ENCODE results near the gene VEGFC. TPM values are rescaled to one million over a fixed set of nuclear protein-coding genes. Genes with fewer than 3 reads are reported as not detected.

VEGFC gene
- polyA plus RNA-seq, 1 donor from 2014 or later = 0.63 TPM

GRCh38 chr4:176721459-176721858, 71.3 kb downstream of the VEGFC start:
- H3K4me2 ChIP-seq (ENCODE audit: low read length) = no peak overlapping the region
- H3F3A ChIP-seq (ENCODE audit: insufficient read depth, low read length, poor library complexity, severe bottlenecking) = no peaks in the 10 kb centered on the region
- H3K79me2 ChIP-seq (replicated peaks; ENCODE audit: insufficient read depth, low read length) = no peaks in the 10 kb centered on the region
- no peak overlapping the region for H3K9ac ChIP-seq (ENCODE audit: low read length)
- H4K20me1 ChIP-seq (ENCODE audit: insufficient read depth) = no peaks in the 10 kb centered on the region
- no peaks in the 10 kb centered on the region for H3K9me3 ChIP-seq (ENCODE audit: low read length)
- no peak overlapping the region for H3K27ac ChIP-seq (ENCODE audit: low read length)
- TF ChIP-seq SMC3 (conservative IDR thresholded peaks at IDR 0.05; ENCODE audit: poor library complexity) (no peak), TAF1 (IDR thresholded peaks at IDR 0.05; ENCODE audit: low read depth) (no peak), RAD21 (conservative IDR thresholded peaks at IDR 0.05) (no peak), CTCF (IDR thresholded peaks at IDR 0.05; ENCODE audit: poor library complexity, severe bottlenecking) (no peak)
- no peak overlapping the region for H3K4me3 ChIP-seq (ENCODE audit: low read length)
- H2AFZ ChIP-seq (ENCODE audit: low read depth, low read length) = no peak overlapping the region
- H3K27me3 ChIP-seq (ENCODE audit: insufficient read depth, low read depth, low read length) = no peaks in the 10 kb centered on the region
- H3K9me2 ChIP-seq (ENCODE audit: insufficient read depth, low read length) = no peaks in the 10 kb centered on the region
- no peaks in the 10 kb centered on the region for H3K36me3 ChIP-seq (ENCODE audit: insufficient read depth, low read length)

- Histone ChIP-seq H3K27me3 (ENCODE audit: insufficient read depth, low read depth, low read length) (no peaks in the 10 kb centered on the region), H3K79me2 (replicated peaks; ENCODE audit: insufficient read depth, low read length) (no peaks in the 10 kb centered on the region), H3K4me3 (ENCODE audit: low read length) (no peak overlapping the region), H3K9me2 (ENCODE audit: insufficient read depth, low read length) (no peaks in the 10 kb centered on the region), H3K9ac (ENCODE audit: low read length) (no peak overlapping the region), H3F3A (ENCODE audit: insufficient read depth, low read length, poor library complexity, severe bottlenecking) (no peaks in the 10 kb centered on the region), H3K27ac (ENCODE audit: low read length) (no peak overlapping the region), H3K9me3 (ENCODE audit: low read length) (no peaks in the 10 kb centered on the region), H4K20me1 (ENCODE audit: insufficient read depth) (no peaks in the 10 kb centered on the region), H3K36me3 (ENCODE audit: insufficient read depth, low read length) (no peaks in the 10 kb centered on the region), H3K4me2 (ENCODE audit: low read length) (no peak overlapping the region), H2AFZ (ENCODE audit: low read depth, low read length) (no peak overlapping the region)
- TF ChIP-seq REST (IDR thresholded peaks at IDR 0.05; ENCODE audit: borderline replicate concordance) = no peak
- TF ChIP-seq SMC3 (conservative IDR thresholded peaks at IDR 0.05; ENCODE audit: poor library complexity) = no peak
- TF ChIP-seq RAD21 (conservative IDR thresholded peaks at IDR 0.05) = no peak
- TF ChIP-seq POLR2AphosphoS5 (IDR thresholded peaks at IDR 0.05) = no peak
- TF ChIP-seq EP300 (conservative IDR thresholded peaks at IDR 0.05; ENCODE audit: poor library complexity, severe bottlenecking) = no peak
- TF ChIP-seq CTCF (IDR thresholded peaks at IDR 0.05; ENCODE audit: poor library complexity, severe bottlenecking) = no peak
- TF ChIP-seq TAF1 (IDR thresholded peaks at IDR 0.05; ENCODE audit: low read depth) = no peak
- no peak for TF ChIP-seq EZH2 (IDR thresholded peaks at IDR 0.05; ENCODE audit: borderline replicate concordance, insufficient read depth, low read length, poor library complexity, severe bottlenecking)
- no peak for TF ChIP-seq MXI1 (conservative IDR thresholded peaks at IDR 0.05; ENCODE audit: poor library complexity, severe bottlenecking)
These were observed 73.8 kb downstream of the VEGFC start for GRCh38 chr4:176718881-176719280.

Data from neural cell (in vitro differentiated cells).